ENCODE results near the gene UBE2L6. TPM values are rescaled to one million over a fixed set of nuclear protein-coding genes. Genes with fewer than 3 reads are reported as not detected.
A peak's percentile ranks its signal among the peaks of the same experiment; 100 is the strongest.

The UBE2L6 gene
- polyA plus RNA-seq: 60.3 TPM
- long read RNA-seq, donor 1, transcript UBE2L6-201 (4 exons, 1,354 nt): major isoform, 14 of 17 reads
- long read RNA-seq, donor 1, partial matches to known transcripts: 0 of 17 reads
- long read RNA-seq, donor 1, other reads (novel, unspliced or antisense): 0 of 17 reads
- long read RNA-seq, donor 2, transcript UBE2L6-201 (4 exons, 1,354 nt): major isoform, 52 of 63 reads
- long read RNA-seq, donor 2, partial matches to known transcripts: 6 of 63 reads
- long read RNA-seq, donor 2, other reads (novel, unspliced or antisense): 0 of 63 reads
- long read RNA-seq, donor 3: 0 reads
- long read RNA-seq, donor 4, partial matches to known transcripts: 0 of 3 reads
- long read RNA-seq, donor 4, other reads (novel, unspliced or antisense): 0 of 3 reads
- long read RNA-seq, donor 5, partial matches to known transcripts: 0 of 5 reads
- long read RNA-seq, donor 5, other reads (novel, unspliced or antisense): 0 of 5 reads
- long read RNA-seq, donor 6, transcript UBE2L6-201 (4 exons, 1,354 nt): major isoform, 53 of 54 reads
- long read RNA-seq, donor 6, partial matches to known transcripts: 0 of 54 reads
- long read RNA-seq, donor 6, other reads (novel, unspliced or antisense): 0 of 54 reads
- long read RNA-seq, donor 7, transcript UBE2L6-201 (4 exons, 1,354 nt): major isoform, 13 of 15 reads
- long read RNA-seq, donor 7, partial matches to known transcripts: 0 of 15 reads
- long read RNA-seq, donor 7, other reads (novel, unspliced or antisense): 0 of 15 reads
- long read RNA-seq, donor 8, transcript UBE2L6-201 (4 exons, 1,354 nt): major isoform, 44 of 136 reads
- long read RNA-seq, donor 8, partial matches to known transcripts: 88 of 136 reads
- long read RNA-seq, donor 8, other reads (novel, unspliced or antisense): 0 of 136 reads
- long read RNA-seq, donor 9, transcript UBE2L6-201 (4 exons, 1,354 nt): major isoform, 32 of 37 reads
- long read RNA-seq, donor 9, transcript UBE2L6-202 (4 exons, 1,573 nt): minor isoform, 5 of 37 reads
- long read RNA-seq, donor 9, partial matches to known transcripts: 0 of 37 reads
- long read RNA-seq, donor 9, other reads (novel, unspliced or antisense): 0 of 37 reads
- long read RNA-seq, donor 10, transcript UBE2L6-201 (4 exons, 1,354 nt): major isoform, 52 of 53 reads
- long read RNA-seq, donor 10, partial matches to known transcripts: 0 of 53 reads
- long read RNA-seq, donor 10, other reads (novel, unspliced or antisense): 0 of 53 reads
- long read RNA-seq, donor 11, transcript UBE2L6-201 (4 exons, 1,354 nt): major isoform, 28 of 29 reads
- long read RNA-seq, donor 11, partial matches to known transcripts: 0 of 29 reads
- long read RNA-seq, donor 11, other reads (novel, unspliced or antisense): 0 of 29 reads

- DNase-seq: peak; percentile 66 to 77
Measured at GRCh38 chr11:57567515-57568329, at the start of gene UBE2L6. TSS of gene UBE2L6 (minus strand) at chr11:57567672. CDS start at chr11:57567611, 61 bp downstream.

DNA sequence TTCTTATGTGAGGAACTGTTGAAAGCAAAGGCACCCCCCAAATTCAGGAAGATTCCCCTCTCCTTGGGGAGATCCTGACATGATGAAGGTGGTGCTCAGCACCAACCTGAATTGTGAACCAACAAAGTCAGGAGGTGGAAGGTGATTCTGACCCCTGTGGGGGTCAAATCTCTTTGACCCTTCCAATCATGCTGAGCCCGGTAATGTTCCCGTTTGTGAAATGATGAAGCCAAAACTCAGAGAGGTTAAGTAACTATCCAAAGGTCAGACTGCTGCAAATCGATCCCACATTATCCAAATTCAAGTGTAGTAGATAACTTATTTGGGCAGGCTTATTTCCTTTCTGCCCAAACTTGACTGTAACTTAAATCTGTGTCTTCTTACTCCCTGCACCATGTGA is 49.1 kb upstream of the UBE2L6 start:
- Histone ChIP-seq H3K4me3 (ENCODE audit: low read length) (no peak overlapping the region), H3K9me3 (ENCODE audit: control insufficient read depth, low read depth, low read length) (peaks cover 6% of the 10 kb centered on the region), H3K27me3 (ENCODE audit: control insufficient read depth, insufficient read depth, low read length) (peaks cover 2% of the 10 kb centered on the region), H3K4me1 (ENCODE audit: control insufficient read depth, insufficient read depth, low read length) (no peaks in the 10 kb centered on the region), H3K27ac (ENCODE audit: low read length) (no peak overlapping the region), H3K36me3 (ENCODE audit: control insufficient read depth, insufficient read depth, low read length) (peaks cover 6% of the 10 kb centered on the region)
- WGBS (ENCODE audit: insufficient coverage, low lambda C conversion rate): no CpG with 5 or more reads among the region's 3 CpGs
- no peak for DNase-seq

More at GRCh38 chr11:57567515-57568329, at the start of gene UBE2L6:
- Histone ChIP-seq H3K4me1 (ENCODE audit: control insufficient read depth, insufficient read depth, low read length) (peaks cover 11% of the 10 kb centered on the region), H3K27ac (ENCODE audit: low read length) (peak within 1 kb of the TSS; percentile 77), H3K9me3 (ENCODE audit: control insufficient read depth, low read depth, low read length) (no peaks in the 10 kb centered on the region), H3K36me3 (ENCODE audit: control insufficient read depth, insufficient read depth, low read length) (no peaks in the 10 kb centered on the region), H3K4me3 (ENCODE audit: low read length) (peak within 1 kb of the TSS; percentile 94), H3K27me3 (ENCODE audit: control insufficient read depth, insufficient read depth, low read length) (no peaks in the 10 kb centered on the region)
- WGBS (ENCODE audit: insufficient coverage, low lambda C conversion rate): no CpG with 5 or more reads among the region's 92 CpGs

DNA sequence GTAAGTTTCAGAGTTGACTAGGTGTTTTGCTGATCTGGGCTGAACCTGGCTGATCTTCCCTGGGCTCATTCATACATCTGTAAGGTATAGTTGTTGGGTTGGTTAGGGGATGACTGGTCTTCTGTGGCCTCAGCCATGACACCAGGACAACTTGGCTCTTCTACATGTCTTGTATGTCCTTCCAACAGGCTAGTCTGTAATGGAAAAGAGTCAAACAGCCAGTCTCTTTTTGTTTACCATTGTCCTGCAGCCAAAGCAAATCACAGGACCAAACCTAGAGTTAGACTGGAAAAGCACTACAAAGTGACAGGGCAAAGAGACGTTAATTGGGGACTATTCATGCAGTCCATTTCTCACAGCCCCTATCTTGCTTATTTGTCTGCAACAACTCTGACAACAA is 47.8 kb upstream of the UBE2L6 start:
- peaks cover 6% of the 10 kb centered on the region for H3K9me3 ChIP-seq (ENCODE audit: control insufficient read depth, low read depth, low read length)
- no peaks in the 10 kb centered on the region for H3K4me1 ChIP-seq (ENCODE audit: control insufficient read depth, insufficient read depth, low read length)
- no peak overlapping the region for H3K27ac ChIP-seq (ENCODE audit: low read length)
- WGBS (ENCODE audit: insufficient coverage, low lambda C conversion rate): no CpG with 5 or more reads among the region's 1 CpG
- H3K27me3 ChIP-seq (ENCODE audit: control insufficient read depth, insufficient read depth, low read length): peaks cover 2% of the 10 kb centered on the region
- H3K36me3 ChIP-seq (ENCODE audit: control insufficient read depth, insufficient read depth, low read length): peaks cover 6% of the 10 kb centered on the region
- DNase-seq: no peak
- H3K4me3 ChIP-seq (ENCODE audit: low read length): no peak overlapping the region

DNA sequence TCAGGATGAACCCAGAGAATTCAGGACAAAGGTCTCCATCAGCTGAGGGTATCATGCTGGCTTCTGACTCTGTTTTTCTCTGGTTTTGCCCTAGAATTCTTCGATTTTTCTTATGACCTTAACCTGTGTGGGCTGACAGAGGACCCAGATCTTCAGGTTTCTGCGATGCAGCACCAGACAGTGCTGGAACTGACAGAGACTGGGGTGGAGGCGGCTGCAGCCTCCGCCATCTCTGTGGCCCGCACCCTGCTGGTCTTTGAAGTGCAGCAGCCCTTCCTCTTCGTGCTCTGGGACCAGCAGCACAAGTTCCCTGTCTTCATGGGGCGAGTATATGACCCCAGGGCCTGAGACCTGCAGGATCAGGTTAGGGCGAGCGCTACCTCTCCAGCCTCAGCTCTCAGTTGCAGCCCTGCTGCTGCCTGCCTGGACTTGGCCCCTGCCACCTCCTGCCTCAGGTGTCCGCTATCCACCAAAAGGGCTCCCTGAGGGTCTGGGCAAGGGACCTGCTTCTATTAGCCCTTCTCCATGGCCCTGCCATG is 46.8 kb upstream of the UBE2L6 start:
- no peak overlapping the region for H3K27ac ChIP-seq (ENCODE audit: low read length)
- H3K9me3 ChIP-seq (ENCODE audit: control insufficient read depth, low read depth, low read length): peaks cover under 1% of the 10 kb centered on the region
- no CpG with 5 or more reads among the region's 10 CpGs for WGBS (ENCODE audit: insufficient coverage, low lambda C conversion rate)
- H3K4me3 ChIP-seq (ENCODE audit: low read length): no peak overlapping the region
- no peaks in the 10 kb centered on the region for H3K4me1 ChIP-seq (ENCODE audit: control insufficient read depth, insufficient read depth, low read length)
- peaks cover 6% of the 10 kb centered on the region for H3K36me3 ChIP-seq (ENCODE audit: control insufficient read depth, insufficient read depth, low read length)
- no peak for DNase-seq
- H3K27me3 ChIP-seq (ENCODE audit: control insufficient read depth, insufficient read depth, low read length): peaks cover 2% of the 10 kb centered on the region

DNA sequence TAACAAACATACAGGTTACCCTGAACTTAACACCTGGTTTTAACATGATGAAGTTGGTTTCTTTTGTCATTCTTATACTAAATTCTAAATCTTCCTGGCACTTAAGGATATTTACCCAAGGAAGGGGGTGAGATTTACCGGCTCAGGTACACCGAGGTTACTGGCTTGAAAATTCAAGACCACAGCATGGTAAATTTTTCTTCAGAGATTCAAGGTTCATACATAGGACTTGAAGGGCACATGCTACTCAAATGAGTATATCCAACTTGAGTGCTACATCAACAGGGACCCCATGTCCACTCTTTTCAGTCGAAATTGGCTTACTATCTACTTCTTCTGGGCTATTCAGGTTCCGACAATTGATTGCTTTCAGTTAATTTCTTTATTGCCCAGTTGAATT is 42.7 kb upstream of the UBE2L6 start:
- DNase-seq: no peak
- Histone ChIP-seq H3K36me3 (ENCODE audit: control insufficient read depth, insufficient read depth, low read length) (peaks cover 6% of the 10 kb centered on the region), H3K27ac (ENCODE audit: low read length) (no peak overlapping the region), H3K4me1 (ENCODE audit: control insufficient read depth, insufficient read depth, low read length) (no peaks in the 10 kb centered on the region), H3K27me3 (ENCODE audit: control insufficient read depth, insufficient read depth, low read length) (no peaks in the 10 kb centered on the region), H3K4me3 (ENCODE audit: low read length) (no peak overlapping the region), H3K9me3 (ENCODE audit: control insufficient read depth, low read depth, low read length) (no peaks in the 10 kb centered on the region)
- no CpG with 5 or more reads among the region's 4 CpGs for WGBS (ENCODE audit: insufficient coverage, low lambda C conversion rate)

DNA sequence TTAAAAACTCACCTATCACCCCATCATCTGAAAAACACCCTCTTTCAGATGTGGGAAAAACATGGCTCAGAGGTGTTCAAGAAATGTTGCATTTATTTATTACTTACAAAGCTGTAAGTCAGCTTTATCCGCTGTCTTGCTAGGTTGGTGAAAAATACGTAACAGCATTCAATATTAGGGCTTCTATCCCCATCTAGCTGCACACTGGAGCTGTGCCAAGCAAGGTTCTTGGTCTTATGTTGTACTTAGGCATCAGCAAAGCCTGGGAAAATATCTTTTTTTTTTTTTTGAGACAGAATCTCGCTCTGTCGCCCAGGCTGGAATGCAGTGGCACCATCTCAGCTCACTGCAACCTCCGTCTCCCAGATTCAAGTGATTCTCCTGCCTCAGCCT is 37.6 kb upstream of the UBE2L6 start:
- no CpG with 5 or more reads among the region's 5 CpGs for WGBS (ENCODE audit: insufficient coverage, low lambda C conversion rate)

GRCh38 chr11:57604296-57605027 is 37.0 kb upstream of the UBE2L6 start:
- Histone ChIP-seq H3K4me1 (ENCODE audit: control insufficient read depth, insufficient read depth, low read length) (no peaks in the 10 kb centered on the region), H3K36me3 (ENCODE audit: control insufficient read depth, insufficient read depth, low read length) (no peaks in the 10 kb centered on the region), H3K9me3 (ENCODE audit: control insufficient read depth, low read depth, low read length) (no peaks in the 10 kb centered on the region), H3K4me3 (ENCODE audit: low read length) (no peak overlapping the region), H3K27me3 (ENCODE audit: control insufficient read depth, insufficient read depth, low read length) (peaks cover 3% of the 10 kb centered on the region), H3K27ac (ENCODE audit: low read length) (no peak overlapping the region)
- DNase-seq: no peak
- WGBS (ENCODE audit: insufficient coverage, low lambda C conversion rate): 100% methylated on average over 1 of the region's 8 CpGs

More for the DNA sequence above, 37.6 kb upstream of the UBE2L6 start:
- Histone ChIP-seq H3K27me3 (ENCODE audit: control insufficient read depth, insufficient read depth, low read length) (no peaks in the 10 kb centered on the region), H3K36me3 (ENCODE audit: control insufficient read depth, insufficient read depth, low read length) (no peaks in the 10 kb centered on the region), H3K4me1 (ENCODE audit: control insufficient read depth, insufficient read depth, low read length) (no peaks in the 10 kb centered on the region), H3K4me3 (ENCODE audit: low read length) (no peak overlapping the region), H3K9me3 (ENCODE audit: control insufficient read depth, low read depth, low read length) (no peaks in the 10 kb centered on the region), H3K27ac (ENCODE audit: low read length) (no peak overlapping the region)
- DNase-seq: no peak

DNA sequence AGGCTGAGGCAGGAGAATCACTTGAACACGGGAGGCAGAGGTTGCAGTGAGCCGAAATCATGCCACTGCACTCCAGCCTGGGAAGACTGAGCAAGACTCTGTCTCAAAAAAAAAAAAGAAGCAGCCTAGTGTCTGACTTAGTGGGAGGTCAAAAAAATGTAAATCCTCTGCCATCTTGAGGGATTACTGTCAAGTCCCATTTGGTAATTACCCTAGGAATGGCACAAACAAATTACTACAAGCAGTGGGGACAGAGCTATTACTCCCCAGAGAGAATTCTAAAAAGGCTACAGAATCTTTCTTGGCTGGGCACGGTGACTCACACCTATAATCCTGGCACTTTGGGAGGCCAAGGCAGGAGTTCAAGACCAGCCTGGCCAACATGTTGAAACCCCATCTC is 33.8 kb upstream of the UBE2L6 start:
- no CpG with 5 or more reads among the region's 3 CpGs for WGBS (ENCODE audit: insufficient coverage, low lambda C conversion rate)
- H3K36me3 ChIP-seq (ENCODE audit: control insufficient read depth, insufficient read depth, low read length): no peaks in the 10 kb centered on the region
- no peak for DNase-seq

DNA sequence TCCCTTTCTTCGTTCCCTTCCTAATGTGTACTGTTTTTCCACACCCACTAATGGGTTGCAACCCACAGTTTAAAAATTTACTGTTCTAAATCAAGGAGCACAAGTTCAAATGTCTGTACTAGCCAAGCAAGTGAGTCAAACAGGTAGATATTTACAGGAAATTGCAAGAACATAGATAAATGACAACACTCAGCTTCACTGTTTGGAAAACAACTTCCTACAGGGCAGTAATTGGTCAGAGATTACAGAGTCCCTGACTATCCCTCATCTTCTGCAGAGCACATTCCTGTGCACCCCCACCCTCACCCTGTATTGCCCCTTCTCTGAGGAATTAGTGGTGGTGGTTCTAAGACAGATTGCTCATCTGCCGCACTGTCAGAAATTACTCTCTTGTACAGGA is 31.9 kb upstream of the UBE2L6 start:
- Histone ChIP-seq H3K9me3 (ENCODE audit: control insufficient read depth, low read depth, low read length) (no peaks in the 10 kb centered on the region), H3K4me3 (ENCODE audit: low read length) (no peak overlapping the region), H3K27ac (ENCODE audit: low read length) (no peak overlapping the region), H3K4me1 (ENCODE audit: control insufficient read depth, insufficient read depth, low read length) (no peaks in the 10 kb centered on the region), H3K36me3 (ENCODE audit: control insufficient read depth, insufficient read depth, low read length) (no peaks in the 10 kb centered on the region), H3K27me3 (ENCODE audit: control insufficient read depth, insufficient read depth, low read length) (peaks cover 29% of the 10 kb centered on the region)
- WGBS (ENCODE audit: insufficient coverage, low lambda C conversion rate): no CpG with 5 or more reads among the region's 2 CpGs
- DNase-seq: no peak

More for the DNA sequence above, 33.8 kb upstream of the UBE2L6 start:
- Histone ChIP-seq H3K27me3 (ENCODE audit: control insufficient read depth, insufficient read depth, low read length) (peaks cover 20% of the 10 kb centered on the region), H3K27ac (ENCODE audit: low read length) (no peak overlapping the region), H3K4me3 (ENCODE audit: low read length) (no peak overlapping the region), H3K9me3 (ENCODE audit: control insufficient read depth, low read depth, low read length) (no peaks in the 10 kb centered on the region), H3K4me1 (ENCODE audit: control insufficient read depth, insufficient read depth, low read length) (no peaks in the 10 kb centered on the region)
